ENCODE data around the gene CFD. TPM values are rescaled to one million over a fixed set of nuclear protein-coding genes. Genes with fewer than 3 reads are reported as not detected.

The CFD gene
- total RNA-seq, 1 experiment from 2014 or later = 8.0 TPM

DNA sequence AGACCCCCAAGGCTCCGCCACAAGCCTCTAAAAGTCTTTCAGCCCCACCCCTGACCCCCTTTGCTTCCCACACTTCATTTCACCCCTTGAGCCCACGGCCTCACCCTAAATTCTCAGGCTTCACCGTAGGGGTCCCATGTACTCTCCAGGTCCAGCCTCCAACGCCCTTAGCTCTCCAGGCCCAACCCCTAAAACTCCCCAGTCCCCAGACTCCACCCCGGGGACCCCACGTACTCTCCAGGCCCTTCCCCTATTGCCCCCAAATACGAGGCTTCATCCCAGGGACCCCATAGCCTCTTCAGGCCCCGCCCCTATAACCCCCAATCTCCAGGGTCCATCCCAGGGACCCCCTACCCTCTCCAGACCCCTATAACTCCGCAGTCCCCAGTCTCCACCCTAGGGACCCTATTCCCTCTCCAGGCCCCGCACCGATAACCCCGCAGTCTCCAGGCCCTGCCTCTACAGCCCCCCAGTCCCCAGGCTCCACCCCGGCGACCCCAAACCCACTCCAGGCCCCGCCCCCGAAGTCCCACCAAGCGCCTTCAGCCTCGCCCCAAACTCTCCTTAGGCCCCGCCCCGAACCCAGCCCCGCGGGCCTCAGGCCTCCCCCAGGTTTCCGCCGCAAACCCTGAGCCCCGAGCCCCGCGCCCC lies 32.9 kb downstream of the CFD start:
- H3K9me3 ChIP-seq (ENCODE audit: insufficient read depth, low read depth) = no peaks in the 10 kb centered on the region
- no peak for DNase-seq
- H3K27me3 ChIP-seq (ENCODE audit: insufficient read depth, low read depth) = no peaks in the 10 kb centered on the region
- no peak overlapping the region; the same call in 1 of the 2 replicates for H3K27ac ChIP-seq
- ChIA-PET CTCF (no interaction called here), POLR2A (ENCODE audit: unreplicated experiment) (no interaction called here)
- H3K9me2 ChIP-seq (ENCODE audit: insufficient read depth) = no peaks in the 10 kb centered on the region
- H3K4me3 ChIP-seq = peak overlapping the region; percentile 85
- BruUV-seq (replicated peaks) = no TSS peak
- TF ChIP-seq CTCF (conservative IDR thresholded peaks at IDR 0.05) (no peak), EZH2 (IDR thresholded peaks at IDR 0.05; ENCODE audit: low read depth) (no peak)
- H3K4me1 ChIP-seq (replicated peaks; ENCODE audit: insufficient read depth) = no peaks in the 10 kb centered on the region
- peaks cover 16% of the 10 kb centered on the region; the same call in 1 of the 2 replicates for H4K20me1 ChIP-seq (ENCODE audit: insufficient read depth)
- H3K36me3 ChIP-seq (ENCODE audit: low read depth) = 0 out of 2 replicates have a peak, but pooled peaks cover 2% of the 10 kb centered on the region
- H3K79me2 ChIP-seq (ENCODE audit: low read depth) = peaks cover 6% of the 10 kb centered on the region; the same call in 1 of the 2 replicates
- no peak overlapping the region for H2AFZ ChIP-seq
- peaks cover 28% of the 10 kb centered on the region for H3F3A ChIP-seq (ENCODE audit: insufficient read depth, low read depth)
- intact Hi-C loops (cut with micrococcal nuclease; ENCODE audit: unreplicated experiment) = no loop called here
- H3K4me2 ChIP-seq = peak overlapping the region; percentile 67

- no peaks in the 10 kb centered on the region for H3K36me3 ChIP-seq (ENCODE audit: low read depth)
- peaks cover 6% of the 10 kb centered on the region; the same call in 1 of the 2 replicates for H3K79me2 ChIP-seq (ENCODE audit: low read depth)
- no peaks in the 10 kb centered on the region for H3K27me3 ChIP-seq (ENCODE audit: insufficient read depth, low read depth)
- CTCF ChIA-PET = no interaction called here
- no peaks in the 10 kb centered on the region for H3K9me3 ChIP-seq (ENCODE audit: insufficient read depth, low read depth)
- TF ChIP-seq CTCF (conservative IDR thresholded peaks at IDR 0.05) = no peak
- no peak for TF ChIP-seq EZH2 (IDR thresholded peaks at IDR 0.05; ENCODE audit: low read depth)
- intact Hi-C loops (cut with micrococcal nuclease; ENCODE audit: unreplicated experiment) = no loop called here
- peak; percentile 79 to 88 for DNase-seq
- peak within 1 kb of the TSS; percentile 85 for H3K4me3 ChIP-seq
- peak within 1 kb of the TSS; percentile 49; the same call in 1 of the 2 replicates for H2AFZ ChIP-seq
- no peaks in the 10 kb centered on the region for H3K4me1 ChIP-seq (replicated peaks; ENCODE audit: insufficient read depth)
- TSS peak; percentile 100 for BruUV-seq (replicated peaks)
- H4K20me1 ChIP-seq (ENCODE audit: insufficient read depth) = peaks cover 10% of the 10 kb centered on the region; the same call in 1 of the 2 replicates
- H3K4me2 ChIP-seq = peak within 1 kb of the TSS; percentile 67
- H3F3A ChIP-seq (ENCODE audit: insufficient read depth, low read depth) = peaks cover 20% of the 10 kb centered on the region; the same call in 1 of the 2 replicates
- peak within 1 kb of the TSS; percentile 76 for H3K27ac ChIP-seq
- POLR2A ChIA-PET (ENCODE audit: unreplicated experiment) = no interaction called here
- no peaks in the 10 kb centered on the region for H3K9me2 ChIP-seq (ENCODE audit: insufficient read depth)
These were observed 33.6 kb downstream of the CFD start, which contains the start of the genes MED16 and RNU6-9 for GRCh38 chr19:892894-893689. TSS of gene MED16 (minus strand) at chr19:893187. CDS start at chr19:891131, 2,056 bp downstream. TSS of gene RNU6-9 (plus strand) at chr19:893484.

- Histone ChIP-seq H3K27me3 (ENCODE audit: insufficient read depth, low read depth) (no peaks in the 10 kb centered on the region), H3K4me1 (replicated peaks; ENCODE audit: insufficient read depth) (no peaks in the 10 kb centered on the region), H3K4me3 (no peak overlapping the region), H3K36me3 (ENCODE audit: low read depth) (no peaks in the 10 kb centered on the region), H3K9me2 (ENCODE audit: insufficient read depth) (no peaks in the 10 kb centered on the region), H3K79me2 (ENCODE audit: low read depth) (peaks cover 6% of the 10 kb centered on the region; the same call in 1 of the 2 replicates), H3F3A (ENCODE audit: insufficient read depth, low read depth) (peaks cover 10% of the 10 kb centered on the region; the same call in 1 of the 2 replicates), H3K9me3 (ENCODE audit: insufficient read depth, low read depth) (no peaks in the 10 kb centered on the region), H2AFZ (no peak overlapping the region), H3K4me2 (no peak overlapping the region), H4K20me1 (ENCODE audit: insufficient read depth) (peaks cover 14% of the 10 kb centered on the region; the same call in 1 of the 2 replicates), H3K27ac (no peak overlapping the region)
- no peak for TF ChIP-seq EZH2 (IDR thresholded peaks at IDR 0.05; ENCODE audit: low read depth)
- no peak for TF ChIP-seq CTCF (conservative IDR thresholded peaks at IDR 0.05)
- intact Hi-C loops (cut with micrococcal nuclease; ENCODE audit: unreplicated experiment) = no loop called here
- ChIA-PET POLR2A (ENCODE audit: unreplicated experiment) (no interaction called here), CTCF (no interaction called here)
- no peak for DNase-seq
- no TSS peak for BruUV-seq (replicated peaks)
These were observed 37.0 kb downstream of the CFD start for GRCh38 chr19:896434-896833.
